Skeletal muscle cell (primary cell): ENCODE results near the gene KEL.
"Not testable (repeated sequence)": the region's sequence is repeated elsewhere in the genome, so short reads cannot be mapped to it uniquely, and the experiment has no call there.

Source experiments
- DNase-seq: peaks from one replicate; pipeline ENCODE4 v3.0.0-alpha.2; 2010; ENCODE audit warnings: low read depth
- H3K4me3 ChIP-seq: 2 replicates; pipeline ENCODE4 v1.5.1; 2011; ENCODE audit warnings: low read depth, mild to moderate bottlenecking, control low read depth, low read length, moderate library complexity

KEL gene

GRCh38 chr7:142961973-142962926, at the start of gene KEL:
TSS of gene KEL (minus strand) at chr7:142962363. CDS start at chr7:142962206, 157 bp downstream.
- DNase-seq = no peak
- H3K4me3 ChIP-seq = no peak within 1 kb of the TSS

GRCh38 chr7:143008007-143008901, 46.1 kb upstream of the KEL start:
- no peak overlapping the region for H3K4me3 ChIP-seq
- DNase-seq = no peak

- H3K4me3 ChIP-seq = no peak overlapping the region
- DNase-seq = no peak
These were observed 43.6 kb upstream of the KEL start for GRCh38 chr7:143005632-143006260.

- DNase-seq = no peak
- peak overlapping the region; percentile 7 for H3K4me3 ChIP-seq
These were observed 41.4 kb upstream of the KEL start for GRCh38 chr7:143003393-143004051.

- no peak overlapping the region for H3K4me3 ChIP-seq
- DNase-seq = no peak
These were observed 40.7 kb upstream of the KEL start for GRCh38 chr7:143002898-143003297.

- no peak overlapping the region for H3K4me3 ChIP-seq
- no peak for DNase-seq
These were observed 39.9 kb upstream of the KEL start for GRCh38 chr7:143002106-143002505.

GRCh38 chr7:143000648-143001047, 38.5 kb upstream of the KEL start:
- DNase-seq = no peak
- H3K4me3 ChIP-seq = no peak overlapping the region

- no peak for DNase-seq
- no peak overlapping the region for H3K4me3 ChIP-seq
These were observed 37.6 kb upstream of the KEL start for GRCh38 chr7:142999793-143000192.

- DNase-seq = no peak
- no peak overlapping the region for H3K4me3 ChIP-seq
These were observed 36.8 kb upstream of the KEL start for GRCh38 chr7:142998966-142999365.

- H3K4me3 ChIP-seq = no peak overlapping the region
- no peak for DNase-seq
These were observed 35.4 kb upstream of the KEL start for GRCh38 chr7:142997456-142997989.

GRCh38 chr7:142992427-142992826, 30.3 kb upstream of the KEL start:
- H3K4me3 ChIP-seq = no peak overlapping the region
- DNase-seq = no peak

GRCh38 chr7:142984297-142984696, 22.1 kb upstream of the KEL start:
- no peak for DNase-seq
- no peak overlapping the region for H3K4me3 ChIP-seq

GRCh38 chr7:142983825-142984224, 21.7 kb upstream of the KEL start:
- DNase-seq = no peak
- H3K4me3 ChIP-seq = no peak overlapping the region

GRCh38 chr7:142978402-142978801, 16.2 kb upstream of the KEL start:
- not testable (repeated sequence) for DNase-seq, H3K4me3 ChIP-seq

GRCh38 chr7:142974626-142975025, 12.5 kb upstream of the KEL start:
- DNase-seq = no peak

GRCh38 chr7:142969183-142969582, 7.0 kb upstream of the KEL start:
- no peak overlapping the region for H3K4me3 ChIP-seq
- no peak for DNase-seq

More at GRCh38 chr7:142974626-142975025, 12.5 kb upstream of the KEL start:
- no peak overlapping the region for H3K4me3 ChIP-seq

GRCh38 chr7:142968229-142968628, 6.1 kb upstream of the KEL start:
- no peak for DNase-seq
- H3K4me3 ChIP-seq = no peak overlapping the region

- no peak for DNase-seq
- no peak overlapping the region for H3K4me3 ChIP-seq
These were observed 2.5 kb upstream of the KEL start for GRCh38 chr7:142964502-142965246.
